HG02588 (cell line): ENCODE measurements around the gene SOX5.
"Not testable (repeated sequence)": the region's sequence is repeated elsewhere in the genome, so short reads cannot be mapped to it uniquely, and the experiment has no call there.

Source experiments
- ATAC-seq: cut with Tn5 transposase; IDR thresholded peaks from one replicate; pipeline ENCODE4 v1.9.1; 2021; ENCODE audit warnings: mild to moderate bottlenecking, moderate library complexity; ENCODE audit not compliant: unreplicated experiment

SOX5 gene

DNA sequence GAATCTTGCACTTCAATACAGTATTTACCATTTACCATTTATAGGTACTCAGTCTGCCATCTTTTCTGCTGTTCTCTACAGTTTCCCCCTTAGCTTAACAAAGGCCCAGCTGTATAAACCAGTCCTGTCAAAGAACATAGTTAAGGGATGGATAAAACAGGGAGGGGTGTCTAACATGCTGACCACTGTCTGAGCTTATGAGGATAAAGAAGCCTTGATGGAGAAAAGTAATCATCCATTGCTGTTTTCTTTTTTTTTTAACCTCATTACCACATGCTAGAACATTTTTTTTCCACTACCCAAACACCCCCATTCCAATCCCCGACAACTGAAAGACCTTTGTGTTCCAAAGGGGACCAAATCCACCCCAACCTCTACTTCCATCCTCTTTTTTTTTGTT lies 39.9 kb downstream of the SOX5 start:
- ATAC-seq, result no peak

DNA sequence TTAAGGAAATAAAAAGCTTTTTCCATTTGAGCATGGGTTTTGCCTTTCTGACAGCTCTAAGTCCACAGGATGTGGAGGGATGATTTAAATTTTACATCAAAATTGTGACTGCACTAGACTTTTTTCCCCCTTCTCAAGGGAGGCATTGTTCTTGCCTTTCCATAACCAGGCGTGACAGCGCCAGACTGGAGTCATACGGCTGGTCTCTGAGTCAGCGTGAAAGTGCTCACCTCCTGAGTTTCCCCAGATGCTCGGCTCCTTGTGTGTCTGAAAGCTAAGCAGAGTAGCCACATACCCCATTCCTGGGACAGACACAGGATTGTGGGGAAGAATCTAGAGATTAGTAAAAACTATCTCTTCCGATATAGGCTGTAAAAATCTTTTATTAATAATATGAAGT lies 43.1 kb downstream of the SOX5 start:
- no peak for ATAC-seq

GRCh38 chr12:23899434-23899833 lies 50.0 kb downstream of the SOX5 start:
- no peak for ATAC-seq

GRCh38 chr12:23898121-23898520 lies 51.3 kb downstream of the SOX5 start:
- no peak for ATAC-seq

DNA sequence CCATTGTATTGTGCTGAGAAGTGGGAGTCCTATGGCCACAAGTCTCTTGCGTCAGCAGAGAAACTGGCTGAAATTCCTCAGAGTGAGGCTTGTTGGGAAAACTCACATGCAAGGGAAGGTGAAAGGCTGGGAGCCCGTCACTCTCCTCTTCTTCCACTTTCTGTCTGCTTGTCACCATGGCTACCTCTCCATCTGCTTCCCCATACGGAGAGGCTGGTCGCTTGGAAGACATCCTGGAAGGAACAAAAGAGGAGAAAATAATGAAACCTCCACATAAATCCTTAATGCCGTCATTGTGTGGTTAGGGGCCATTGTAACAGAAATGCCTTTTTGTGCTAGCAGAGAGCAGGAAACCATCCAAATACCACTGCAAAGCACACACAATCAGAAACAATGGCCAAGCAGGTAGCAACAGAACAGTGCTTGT lies 53.7 kb downstream of the SOX5 start:
- no peak for ATAC-seq

DNA sequence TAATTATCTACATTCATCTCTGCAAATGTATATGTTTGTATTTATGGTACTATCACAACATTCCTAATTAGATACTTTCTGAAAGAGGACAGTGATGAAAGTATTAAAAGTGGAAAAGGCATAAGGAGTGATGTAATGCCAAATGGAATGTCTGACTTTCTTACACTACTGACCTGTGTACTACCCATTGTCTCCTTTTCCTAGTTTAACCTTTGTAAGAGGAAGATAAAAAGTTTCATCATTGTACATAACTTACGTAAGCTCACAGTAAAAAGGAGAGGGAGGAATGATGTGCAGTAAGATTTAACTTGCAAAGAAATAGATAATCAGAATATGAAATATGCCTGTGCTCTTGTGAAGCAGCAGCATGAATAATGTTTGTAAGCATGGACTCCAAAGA lies 55.9 kb downstream of the SOX5 start:
- ATAC-seq, result no peak

DNA sequence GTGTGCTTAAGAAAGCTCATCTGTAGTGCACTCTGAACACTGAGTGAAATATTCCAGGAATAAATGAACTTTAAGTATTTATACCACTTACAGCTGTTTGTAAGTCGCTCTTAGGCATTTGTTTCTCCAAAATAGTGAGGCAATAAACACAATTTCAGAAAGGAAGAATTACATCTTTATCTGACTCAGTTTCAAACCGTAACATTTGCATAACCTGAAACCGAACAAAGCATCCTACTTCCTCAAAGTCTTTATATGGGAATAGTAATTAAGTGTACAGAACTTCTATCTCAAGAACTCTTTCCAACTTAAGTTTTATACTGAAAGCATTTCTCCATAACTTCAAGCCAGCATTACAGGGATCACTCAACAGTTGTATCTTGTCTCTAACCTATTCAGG lies 58.4 kb downstream of the SOX5 start:
- ATAC-seq, result peak; percentile 57

DNA sequence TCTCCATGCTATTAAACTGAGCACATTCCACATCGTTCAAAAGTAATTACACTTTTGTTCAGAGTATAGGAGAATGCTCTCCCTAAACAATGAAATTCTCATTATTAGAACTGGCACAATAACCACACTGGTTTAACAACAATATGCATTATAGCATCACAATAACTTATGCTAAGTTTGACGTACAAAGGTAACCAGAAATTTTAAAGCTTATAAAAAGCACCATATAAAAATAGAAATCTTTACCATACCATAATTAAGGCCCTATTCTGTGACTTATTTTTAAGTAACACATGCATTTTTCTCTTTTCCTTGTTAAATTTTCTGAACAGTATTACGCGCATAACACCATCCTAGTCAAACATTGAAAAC lies 60.4 kb downstream of the SOX5 start:
- ATAC-seq, result no peak

DNA sequence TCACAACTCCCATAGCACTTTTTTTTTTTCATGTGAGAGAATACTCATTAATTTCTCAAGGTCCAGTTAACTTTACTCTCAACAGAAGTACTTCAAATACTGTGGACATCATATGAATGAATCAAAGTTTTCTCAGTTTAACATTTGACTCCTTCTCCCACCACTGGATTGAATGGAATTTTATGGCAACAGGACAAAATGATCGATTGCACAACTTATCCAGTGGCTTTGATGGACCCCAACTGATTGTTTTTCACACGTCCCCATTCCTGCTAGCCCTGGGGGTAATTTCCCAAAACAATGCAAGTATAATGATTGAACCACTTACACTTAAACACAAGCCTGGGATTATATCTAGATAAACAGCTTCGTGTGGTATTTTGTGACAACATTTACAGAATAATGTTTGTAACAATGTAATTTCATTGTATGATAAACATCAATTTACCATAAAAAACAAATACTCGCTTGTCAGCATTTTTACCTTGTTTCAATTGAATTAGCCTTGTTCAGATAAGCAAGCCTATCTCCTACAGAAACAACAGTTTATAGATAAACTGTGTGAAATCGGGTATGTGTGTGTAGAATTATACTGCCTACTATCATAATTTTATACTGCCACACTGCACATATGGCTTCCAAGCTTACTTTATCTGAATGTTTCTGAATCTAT lies 60.9 kb downstream of the SOX5 start:
- ATAC-seq, result no peak

DNA sequence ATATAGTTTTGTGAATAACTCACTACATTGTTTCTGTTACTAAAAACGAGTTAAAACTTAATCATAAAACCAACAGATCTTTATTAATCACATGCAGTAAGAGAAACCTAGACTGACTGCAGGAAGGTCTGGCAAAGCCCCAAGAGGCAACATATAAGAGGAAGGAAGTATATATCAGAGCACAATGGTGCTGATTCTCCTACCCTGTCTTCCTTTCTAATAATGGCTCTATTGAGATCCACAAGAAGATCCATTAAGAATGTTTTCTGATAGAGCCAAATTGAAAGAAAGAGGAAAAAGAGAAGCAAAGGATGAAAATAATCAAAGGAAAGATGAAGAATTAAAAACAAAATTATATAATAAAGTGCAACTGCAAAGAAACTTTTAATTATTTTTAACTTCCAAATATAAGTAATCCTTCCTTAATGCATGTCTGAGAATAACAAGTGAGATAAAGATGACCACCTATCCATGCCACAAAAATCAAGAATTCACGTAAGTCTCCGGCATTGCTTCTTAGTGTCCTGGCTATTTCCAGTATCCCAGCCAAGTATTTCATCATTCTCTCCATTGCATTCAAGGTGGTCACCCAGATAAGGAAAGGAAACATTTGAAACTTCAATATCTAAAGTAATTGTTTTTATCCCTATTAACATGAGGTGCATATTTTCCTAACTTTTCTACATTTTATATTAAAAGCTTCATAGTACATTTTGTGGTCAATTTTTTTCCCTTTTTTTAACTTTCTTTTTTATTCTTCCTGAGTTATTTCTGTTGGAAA lies 62.2 kb downstream of the SOX5 start:
- ATAC-seq, result no peak

DNA sequence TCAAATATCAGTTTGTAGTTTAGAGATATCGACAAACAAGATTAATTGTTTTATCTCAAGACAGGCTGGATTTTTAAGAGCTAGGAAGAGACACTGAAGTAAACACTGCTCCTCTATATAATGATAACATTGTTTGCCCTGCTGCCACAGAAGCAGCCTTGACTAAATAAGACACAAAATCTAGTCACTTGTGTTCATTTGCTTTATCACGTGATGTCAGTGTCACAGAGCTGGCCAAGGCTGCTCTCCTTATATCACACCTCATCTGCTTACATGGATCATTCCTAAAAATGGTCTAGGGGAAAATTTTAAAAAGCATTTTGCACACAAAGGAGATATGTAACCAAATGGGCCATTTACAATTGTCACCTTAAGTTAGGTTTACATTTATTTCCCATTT lies 64.1 kb downstream of the SOX5 start:
- no peak for ATAC-seq

DNA sequence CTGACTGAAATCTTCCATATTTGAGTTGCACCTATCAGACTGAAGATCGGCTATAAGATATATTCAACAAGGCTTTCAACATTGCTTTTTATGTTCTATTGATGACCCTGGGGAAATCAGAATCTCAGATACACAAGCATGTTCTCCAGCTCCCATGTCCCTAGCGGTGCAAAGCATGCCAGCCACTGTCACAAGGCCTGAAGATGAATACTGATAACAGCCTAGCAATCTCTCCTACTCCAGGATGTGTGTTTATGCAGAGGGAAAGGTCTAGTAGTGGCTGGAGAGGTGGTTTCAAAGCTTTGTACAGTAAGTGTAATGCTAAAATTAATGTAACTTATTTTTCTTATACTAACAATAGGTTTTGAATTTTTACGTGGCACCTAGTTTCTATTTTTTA lies 64.6 kb downstream of the SOX5 start:
- no peak for ATAC-seq

DNA sequence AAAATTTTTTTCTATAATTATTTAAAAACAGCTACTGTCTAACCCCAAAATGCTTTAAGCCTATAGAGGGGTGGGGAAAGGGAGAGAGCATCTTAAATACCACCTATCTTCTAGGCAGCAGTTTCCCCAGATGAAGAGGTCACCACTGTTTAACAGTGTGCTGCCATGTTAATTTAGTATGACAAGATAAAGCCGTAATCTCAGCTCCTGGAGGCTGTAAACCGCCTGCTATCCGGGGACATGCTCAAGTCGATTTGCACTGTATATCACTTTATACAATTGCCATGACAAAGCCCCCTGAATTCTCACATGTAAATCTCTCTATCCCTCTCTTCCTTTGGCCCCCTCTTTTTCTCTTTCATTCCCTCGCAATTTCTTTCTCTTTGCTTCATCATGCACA lies 68.5 kb downstream of the SOX5 start:
- no peak for ATAC-seq

DNA sequence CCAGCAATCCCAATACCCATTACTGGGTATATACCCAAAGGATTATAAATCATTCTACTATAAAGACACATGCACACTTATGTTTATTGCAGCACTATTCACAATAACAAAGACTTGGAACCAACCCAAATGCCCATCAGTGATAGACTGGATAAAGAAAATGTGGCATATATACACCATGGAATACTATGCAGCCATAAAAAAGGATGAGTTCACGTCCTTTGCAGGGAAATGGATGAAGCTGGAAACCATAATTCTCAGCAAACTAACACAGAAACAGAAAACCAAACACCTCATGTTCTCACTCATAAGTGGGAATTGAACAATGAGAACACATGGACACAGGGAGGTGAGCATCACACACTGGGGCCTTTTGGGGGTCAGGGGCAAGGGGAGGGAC lies 72.9 kb downstream of the SOX5 start:
- ATAC-seq, result not testable (repeated sequence)

DNA sequence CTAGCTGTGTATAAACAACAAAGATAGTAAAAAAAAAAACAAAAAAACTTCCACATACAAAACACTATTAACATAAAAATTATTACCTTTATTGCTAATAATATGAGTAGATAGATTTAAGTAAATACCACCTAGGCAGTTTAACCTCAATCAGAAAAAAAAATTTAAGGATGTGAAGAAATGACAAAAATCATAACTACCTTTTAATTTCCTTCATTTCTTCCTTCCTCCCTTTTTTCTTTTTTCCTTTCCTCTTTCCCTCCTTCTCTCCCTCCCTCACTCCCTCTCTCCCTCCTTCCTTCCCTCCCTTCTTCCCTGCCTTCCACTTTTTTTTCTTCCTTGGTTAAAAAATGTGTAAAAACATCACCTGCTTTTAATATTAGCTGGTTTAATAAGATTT lies 81.7 kb downstream of the SOX5 start:
- no peak for ATAC-seq

- ATAC-seq, result no peak
These were observed 86.8 kb downstream of the SOX5 start for GRCh38 chr12:23862701-23863100.

- no peak for ATAC-seq
These were observed 89.5 kb downstream of the SOX5 start for GRCh38 chr12:23860019-23860418.

DNA sequence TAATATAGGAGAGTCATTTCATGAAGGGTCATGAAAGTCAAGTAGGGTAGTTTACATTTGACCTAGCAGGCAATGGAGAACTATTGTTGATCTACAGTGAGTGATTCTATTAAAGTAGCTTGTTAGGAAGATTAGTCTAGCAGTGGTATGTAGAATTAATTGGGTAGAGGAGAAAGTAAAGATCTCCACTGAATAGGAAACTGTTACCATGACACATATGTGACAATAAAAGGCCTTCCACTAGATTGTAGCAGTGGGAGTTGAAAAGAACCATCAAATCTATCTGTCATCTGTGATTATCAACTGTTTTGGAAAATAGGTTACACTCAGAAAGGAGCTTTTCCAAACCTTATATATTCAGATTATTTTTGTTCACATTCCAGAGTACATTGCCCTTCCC lies 92.3 kb downstream of the SOX5 start:
- no peak for ATAC-seq

DNA sequence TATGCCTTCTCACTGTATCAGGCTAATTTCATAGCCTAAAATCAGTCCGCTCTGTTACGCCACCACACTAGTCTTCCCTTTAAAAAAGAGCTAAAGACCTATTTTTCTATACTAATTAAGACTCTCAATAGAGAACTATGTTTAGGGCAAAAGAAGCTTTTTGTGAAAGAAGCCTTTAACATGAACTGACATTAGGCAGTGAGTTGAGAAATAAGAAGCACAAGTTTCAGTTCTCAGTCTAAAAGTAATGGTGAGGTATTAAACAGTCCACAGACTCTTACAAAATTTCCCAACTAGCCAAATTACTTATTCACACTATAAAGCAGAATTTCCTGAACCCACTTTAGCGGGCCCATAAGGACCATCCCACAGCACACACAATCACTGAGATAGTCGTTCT lies 93.7 kb downstream of the SOX5 start:
- peak; percentile 67 for ATAC-seq

- no peak for ATAC-seq
These were observed 94.9 kb downstream of the SOX5 start for GRCh38 chr12:23854598-23854997.

DNA sequence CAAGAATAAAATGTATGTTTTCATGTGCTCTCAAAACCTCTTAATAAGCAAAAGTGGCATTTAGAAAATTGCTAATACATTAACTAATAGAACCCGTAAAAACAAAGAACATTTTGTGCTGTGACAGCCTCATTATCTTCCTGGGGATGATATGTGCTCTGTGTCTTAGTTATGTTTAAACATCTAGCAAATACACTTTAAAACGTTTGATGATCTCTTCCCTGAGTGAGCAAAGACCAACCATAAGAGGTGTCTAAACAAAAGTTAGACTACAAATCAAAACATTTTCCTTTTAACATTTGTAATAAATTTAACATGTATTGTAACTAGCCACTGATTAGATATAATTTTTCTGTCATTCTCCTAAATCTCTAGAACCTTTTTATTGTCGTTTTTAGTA lies 95.8 kb downstream of the SOX5 start:
- ATAC-seq, result no peak

DNA sequence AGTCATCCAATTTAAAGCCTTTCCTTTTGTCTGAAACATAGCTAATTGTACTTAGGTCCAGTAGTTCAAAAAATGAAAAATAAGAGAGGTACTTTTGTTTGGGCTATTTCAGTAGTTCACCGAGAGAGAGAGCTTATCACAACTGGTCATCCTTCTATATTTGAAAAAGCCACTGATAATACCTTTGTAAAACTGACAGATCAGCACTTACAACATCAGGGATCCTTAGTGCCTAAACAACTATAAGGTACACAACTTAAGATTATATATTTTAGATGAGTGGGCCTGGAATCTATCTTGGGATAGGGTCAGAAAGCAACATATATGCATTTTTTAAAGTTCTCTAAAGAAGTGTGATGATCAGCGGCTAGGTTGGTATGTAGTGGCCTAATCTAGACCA lies 97.9 kb downstream of the SOX5 start:
- no peak for ATAC-seq

DNA sequence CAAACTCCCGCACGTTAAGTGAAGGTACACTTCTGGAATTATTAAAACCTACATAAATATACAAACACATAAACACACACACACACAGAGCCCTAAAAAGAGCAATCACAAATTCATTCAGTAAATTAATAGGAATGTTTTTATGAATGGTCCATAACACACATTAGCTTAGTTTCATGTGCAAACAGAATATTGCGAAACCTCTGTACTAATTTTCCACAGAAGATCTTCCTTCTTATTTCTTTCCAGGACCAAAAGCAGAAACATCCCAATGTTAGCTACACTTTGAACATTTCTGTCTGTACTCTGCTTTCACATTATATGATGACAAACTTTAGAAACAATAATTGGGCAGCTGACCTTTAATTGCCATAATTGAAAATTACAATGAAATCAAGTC lies 101.6 kb downstream of the SOX5 start:
- ATAC-seq, result no peak
